IPS-11a (cell line): Measurements from ENCODE around the gene CZIB.
"Not testable (repeated sequence)": the region's sequence is repeated elsewhere in the genome, so short reads cannot be mapped to it uniquely, and the experiment has no call there.

Experiments
- H3K4me3 ChIP-seq: one replicate; pipeline ENCODE4 v1.5.1; 2013; ENCODE audit warnings: low read depth, low read length, control low read depth

CZIB gene

DNA sequence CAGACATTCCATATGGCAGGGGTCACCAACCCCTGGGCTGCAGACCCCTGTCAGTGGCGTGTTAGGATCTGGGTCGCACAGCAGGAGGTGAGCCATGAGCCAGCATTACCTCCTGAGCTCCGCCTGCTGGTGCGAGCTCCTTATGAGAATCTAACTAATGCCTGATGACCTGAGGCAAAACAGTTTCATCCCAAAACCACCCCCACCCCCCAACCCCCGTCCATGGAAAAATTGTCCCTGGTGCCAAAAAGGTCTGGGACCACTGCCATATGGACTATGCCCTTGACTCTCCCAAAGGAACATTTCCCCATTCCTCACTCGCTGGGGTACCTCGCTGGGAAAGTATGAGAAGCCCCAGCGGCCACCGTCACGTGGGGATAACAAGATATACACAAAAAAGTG lies 30.2 kb downstream of the CZIB start:
- no peak overlapping the region for H3K4me3 ChIP-seq

DNA sequence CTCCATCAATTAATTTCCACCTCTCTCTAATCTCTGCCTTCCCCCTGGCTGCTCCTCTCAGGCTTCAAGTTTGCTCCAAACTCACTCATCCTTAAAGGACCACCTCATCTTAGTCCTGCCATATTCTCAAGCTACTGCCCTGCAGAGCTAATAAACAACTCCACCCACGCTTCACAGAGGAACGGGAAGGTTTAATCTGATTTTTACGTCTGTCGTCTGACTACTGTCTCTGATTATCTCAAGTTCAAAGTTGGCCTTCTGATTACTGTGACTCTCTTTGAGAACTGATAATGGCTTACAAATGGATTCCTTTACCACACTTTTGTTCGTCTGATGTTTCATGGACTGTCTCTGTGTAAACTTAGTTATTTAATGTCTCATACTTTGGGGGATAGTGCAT lies 31.4 kb downstream of the CZIB start:
- H3K4me3 ChIP-seq = no peak overlapping the region

DNA sequence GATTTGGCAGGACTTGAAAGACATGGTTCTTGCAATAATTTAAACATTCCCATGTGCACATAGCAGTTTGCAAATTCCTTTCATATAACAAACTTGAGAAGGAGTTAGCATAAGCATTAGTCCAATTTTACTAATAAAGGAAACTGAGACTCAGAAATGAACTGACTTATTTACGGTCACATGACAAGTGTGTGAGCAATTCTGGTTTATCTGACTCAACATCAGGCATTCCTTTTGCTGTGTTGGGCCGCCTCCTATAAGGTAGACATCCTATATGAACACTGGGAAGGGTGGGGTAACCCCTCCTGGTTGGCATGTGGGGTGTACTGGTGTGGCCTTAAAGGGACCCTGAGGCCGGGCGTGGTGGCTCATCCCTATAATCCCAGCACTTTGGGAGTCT lies 32.3 kb downstream of the CZIB start:
- no peak overlapping the region for H3K4me3 ChIP-seq

DNA sequence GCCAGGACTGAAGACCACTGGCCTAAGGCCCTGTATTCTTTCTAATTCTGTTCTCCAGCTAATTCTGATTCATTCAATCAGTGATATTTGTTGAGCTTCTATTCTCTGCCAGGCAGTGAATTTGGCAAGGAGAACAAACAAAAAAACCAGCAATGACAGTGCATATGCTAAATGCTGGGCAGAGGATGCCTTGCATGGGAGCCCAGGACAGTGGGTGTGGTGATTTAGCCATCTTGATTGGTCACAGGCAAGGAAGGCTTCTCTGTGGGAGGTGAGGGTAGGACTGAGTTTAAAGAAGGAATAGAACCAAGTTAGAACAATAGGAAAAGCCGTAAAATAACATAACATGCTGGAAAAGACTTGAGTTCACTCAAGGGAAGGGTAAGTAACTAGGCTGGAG lies 33.0 kb downstream of the CZIB start:
- no peak overlapping the region for H3K4me3 ChIP-seq

DNA sequence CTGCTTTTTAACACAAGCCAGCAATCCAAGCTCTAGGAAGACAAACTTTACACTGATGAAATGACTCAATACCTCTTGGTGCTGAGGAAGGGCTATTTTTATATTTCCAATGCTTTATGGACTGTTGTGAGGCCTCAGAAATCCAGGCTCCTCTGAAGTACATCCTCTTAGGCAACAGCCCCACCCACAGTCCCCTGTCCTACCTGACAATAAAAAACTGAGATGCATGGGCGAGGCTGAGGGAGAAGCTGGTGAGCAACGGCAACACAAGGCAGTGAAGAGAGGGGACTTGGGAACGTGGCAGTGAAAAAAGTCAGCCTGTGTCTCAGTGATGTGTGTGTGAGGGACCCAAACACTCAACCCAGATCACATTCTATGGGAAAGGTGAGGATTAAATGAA lies 33.9 kb downstream of the CZIB start:
- H3K4me3 ChIP-seq = no peak overlapping the region

DNA sequence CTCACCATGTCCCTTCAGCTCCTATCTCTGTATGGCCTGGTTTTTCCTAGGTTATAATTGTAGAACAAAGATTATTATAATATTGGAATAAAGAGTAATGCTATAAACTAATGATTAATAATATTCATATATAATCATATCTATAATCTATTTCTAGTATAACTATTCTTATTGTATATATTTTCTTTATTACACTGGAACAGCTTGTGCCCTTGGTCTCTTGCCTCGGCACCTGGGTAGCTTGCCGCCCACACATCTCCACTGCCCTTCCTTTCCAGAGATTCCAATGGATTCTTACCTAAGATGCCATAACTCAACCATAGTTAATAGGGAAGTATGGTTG lies 34.5 kb downstream of the CZIB start:
- H3K4me3 ChIP-seq = not testable (repeated sequence)

DNA sequence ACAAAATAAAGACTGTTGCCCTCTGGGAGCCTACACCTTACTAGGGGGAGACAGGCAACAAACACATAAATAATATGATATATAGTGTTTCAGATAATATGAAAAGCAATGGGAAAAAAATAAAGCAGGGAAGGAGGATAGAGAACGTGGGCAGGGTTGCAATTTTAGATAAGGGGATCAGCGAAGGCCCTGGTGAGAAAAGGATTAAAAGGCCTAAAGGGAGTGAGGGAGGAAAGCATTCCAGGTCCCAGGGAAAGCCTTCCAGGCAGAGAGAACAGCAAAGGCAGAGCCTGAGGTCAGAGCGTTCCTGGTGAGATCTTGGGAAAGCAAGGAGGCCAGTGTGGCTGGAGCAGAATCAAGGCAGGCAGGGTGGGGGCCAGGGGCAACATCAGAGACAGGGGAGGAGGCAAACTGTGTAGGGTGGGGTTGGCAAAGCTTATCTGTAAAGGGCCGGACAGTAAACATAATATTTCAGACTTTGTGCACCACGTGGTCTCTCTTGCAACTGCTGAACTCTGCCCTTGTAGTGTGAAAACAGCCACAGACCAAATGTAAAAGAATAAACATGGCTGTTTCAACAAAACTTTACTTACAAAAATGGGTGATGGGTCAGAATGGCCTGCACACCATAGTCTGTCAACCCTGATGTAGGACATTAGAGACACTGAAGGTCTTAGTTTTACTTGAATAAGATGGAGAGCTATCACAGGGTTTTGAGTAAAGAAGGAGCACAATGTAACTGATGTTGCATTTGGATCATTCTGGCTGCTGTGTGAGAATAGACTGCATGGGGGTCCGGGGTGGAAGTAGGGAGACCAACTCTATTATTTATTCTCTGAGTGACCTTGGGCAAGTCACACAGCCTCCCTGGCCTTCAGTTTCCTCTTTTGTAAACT lies 37.1 kb downstream of the CZIB start:
- no peak overlapping the region for H3K4me3 ChIP-seq

DNA sequence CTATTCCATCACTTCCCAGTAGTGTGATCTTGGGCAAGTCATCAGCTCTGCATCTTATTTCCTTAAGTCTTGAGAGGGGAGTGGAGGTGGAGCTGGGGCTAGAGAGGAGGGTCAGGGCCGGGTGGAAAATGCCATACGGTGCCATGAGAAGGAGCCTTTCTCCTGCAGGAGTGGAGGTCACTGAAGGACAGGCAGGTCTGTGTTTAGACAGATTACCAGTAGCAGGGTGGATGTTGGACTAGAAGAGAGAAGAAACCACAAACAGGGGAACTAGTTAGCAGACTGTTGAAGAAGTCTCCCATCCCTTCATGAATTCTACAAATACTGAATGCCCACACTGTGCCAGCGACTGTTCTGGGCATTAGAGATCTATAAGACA lies 37.7 kb downstream of the CZIB start:
- H3K4me3 ChIP-seq = no peak overlapping the region

DNA sequence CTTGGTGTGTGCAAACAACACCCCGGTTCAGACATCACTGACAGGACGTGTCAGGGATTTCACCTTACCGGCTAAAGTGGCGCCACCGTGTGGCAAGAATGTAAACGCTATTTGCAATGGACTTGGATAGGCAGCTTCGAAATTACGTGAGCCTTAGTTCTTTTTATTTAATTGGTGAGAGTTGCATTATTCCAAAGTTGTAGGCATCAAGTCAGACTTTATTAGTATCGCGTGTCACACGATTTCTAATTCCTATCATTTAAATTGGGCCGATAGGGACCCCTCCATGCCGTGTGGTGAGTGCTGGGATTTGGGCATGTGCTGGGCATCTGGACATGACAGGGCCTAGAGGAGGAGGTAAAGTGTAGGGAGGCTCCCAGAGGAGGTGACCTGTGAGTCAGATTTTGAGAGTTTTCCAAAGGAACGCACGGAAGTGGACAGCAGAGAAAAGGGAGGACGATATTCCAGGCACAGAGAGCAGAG lies 38.3 kb downstream of the CZIB start:
- H3K4me3 ChIP-seq = no peak overlapping the region

DNA sequence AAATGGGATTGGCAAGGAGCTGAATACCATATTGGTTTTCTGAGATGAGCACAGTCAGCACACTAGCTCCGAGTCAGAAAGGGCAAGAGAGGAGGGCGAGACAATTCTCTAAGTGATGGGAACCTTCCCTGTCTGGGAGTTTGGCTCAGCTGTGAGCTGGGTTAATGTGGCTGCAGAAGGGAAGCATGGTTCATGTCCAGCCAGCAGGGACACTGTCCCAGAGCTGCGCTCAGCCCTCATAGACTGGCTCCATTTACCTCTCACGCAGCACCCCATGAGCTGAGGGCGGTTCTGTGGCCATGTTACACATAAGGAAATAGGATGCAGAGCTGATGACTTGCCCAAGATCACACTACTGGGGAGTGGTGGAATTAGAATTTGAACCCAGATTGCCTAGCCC lies 39.5 kb downstream of the CZIB start:
- H3K4me3 ChIP-seq = no peak overlapping the region

DNA sequence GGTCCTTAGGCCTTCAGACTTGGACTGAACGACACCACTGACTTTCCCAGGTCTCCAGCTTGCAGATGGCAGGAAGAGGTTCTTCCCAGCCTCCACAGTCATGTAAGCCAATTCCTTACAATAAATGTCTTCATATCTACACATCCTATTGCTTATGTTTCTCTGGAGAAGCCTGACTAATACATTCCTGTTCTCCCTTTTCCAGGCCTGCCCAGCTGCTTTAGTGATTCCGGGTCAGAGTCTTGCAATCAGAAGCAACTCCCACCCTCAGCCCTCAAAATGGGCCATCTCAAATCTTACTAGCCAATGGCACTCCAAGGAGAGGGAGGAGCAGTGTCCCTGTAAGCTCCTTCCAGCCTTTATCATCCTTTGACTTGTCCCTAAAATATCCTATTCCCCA lies 40.2 kb downstream of the CZIB start:
- no peak overlapping the region for H3K4me3 ChIP-seq

DNA sequence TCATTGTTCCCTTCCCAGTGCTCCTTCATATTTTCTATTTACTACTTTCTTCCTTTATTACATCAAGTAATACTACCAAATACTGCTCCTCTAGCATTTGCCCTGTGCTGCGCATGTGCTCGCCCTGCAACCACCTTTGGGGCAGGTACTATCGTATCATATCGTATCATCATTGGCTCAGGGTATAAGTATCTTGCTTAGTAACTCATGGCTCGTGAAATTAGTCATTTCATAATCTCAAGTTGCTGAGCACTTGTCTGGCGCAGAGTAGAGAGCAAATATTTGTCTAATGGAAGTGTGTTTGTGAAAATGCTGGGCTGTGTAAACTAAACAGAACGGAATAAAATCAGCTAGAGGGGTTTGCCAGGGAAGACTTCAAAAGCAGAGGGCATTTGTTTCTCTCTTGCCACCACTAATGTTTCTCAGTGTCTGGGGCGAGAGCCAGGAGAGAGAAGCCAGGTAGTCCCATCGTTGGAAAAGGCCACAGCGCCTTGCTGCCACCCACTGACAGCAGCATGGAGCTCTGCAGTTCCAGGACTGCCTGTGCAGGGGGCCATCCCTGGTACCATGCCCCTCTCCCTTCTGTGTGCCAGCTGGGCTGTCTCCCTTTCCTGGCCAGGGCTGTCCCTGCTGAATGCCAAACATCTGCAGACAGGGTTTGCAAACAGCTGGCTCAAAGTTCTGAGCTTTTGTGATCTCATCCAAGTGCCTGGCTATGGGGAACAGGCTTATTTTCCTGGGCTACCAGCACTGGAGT lies 43.8 kb downstream of the CZIB start:
- H3K4me3 ChIP-seq = no peak overlapping the region

DNA sequence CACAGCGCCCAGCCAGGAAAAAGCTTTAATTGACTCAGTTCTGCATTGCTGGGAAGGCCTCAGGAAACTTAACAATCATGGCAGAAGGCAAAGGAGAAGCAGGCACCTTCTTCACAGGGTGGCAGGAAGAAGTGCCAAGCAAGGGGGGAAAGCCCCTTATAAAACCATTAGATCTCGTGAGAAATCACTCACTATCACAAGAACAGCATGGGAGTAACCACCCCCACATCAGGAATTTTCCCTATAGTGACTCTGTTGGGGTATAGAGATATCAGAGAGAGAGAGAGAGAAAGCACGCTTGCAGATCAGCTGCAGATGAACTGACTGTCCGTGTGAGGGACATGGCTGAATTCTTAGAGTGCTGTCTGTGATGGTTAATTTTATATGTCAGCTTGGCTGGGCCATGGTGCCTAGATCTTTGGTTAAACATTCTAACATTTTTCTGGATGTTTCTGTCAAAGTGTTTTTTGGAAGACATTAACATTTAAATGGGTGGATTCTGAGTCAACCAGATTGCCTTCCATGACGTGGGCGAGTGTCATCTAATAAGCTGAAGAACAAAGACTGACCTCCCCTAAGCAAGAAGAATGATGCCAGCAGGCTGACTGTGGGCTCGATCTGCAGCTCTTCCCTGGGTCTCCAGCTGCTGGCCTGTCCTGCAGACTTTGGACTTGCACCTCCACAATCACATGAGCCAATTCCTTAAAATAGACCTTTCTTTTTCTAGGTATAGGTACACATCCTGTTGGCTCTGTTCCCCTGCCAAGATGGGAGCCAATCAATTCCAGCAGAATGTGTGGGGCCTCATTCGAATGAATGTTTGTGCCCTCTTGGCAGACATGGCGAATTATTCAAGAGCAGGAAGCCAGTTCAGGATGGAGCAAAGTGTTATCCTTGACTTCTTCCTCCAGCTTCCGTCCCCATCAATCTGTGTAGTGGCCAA lies 45.2 kb downstream of the CZIB start:
- no peak overlapping the region for H3K4me3 ChIP-seq

DNA sequence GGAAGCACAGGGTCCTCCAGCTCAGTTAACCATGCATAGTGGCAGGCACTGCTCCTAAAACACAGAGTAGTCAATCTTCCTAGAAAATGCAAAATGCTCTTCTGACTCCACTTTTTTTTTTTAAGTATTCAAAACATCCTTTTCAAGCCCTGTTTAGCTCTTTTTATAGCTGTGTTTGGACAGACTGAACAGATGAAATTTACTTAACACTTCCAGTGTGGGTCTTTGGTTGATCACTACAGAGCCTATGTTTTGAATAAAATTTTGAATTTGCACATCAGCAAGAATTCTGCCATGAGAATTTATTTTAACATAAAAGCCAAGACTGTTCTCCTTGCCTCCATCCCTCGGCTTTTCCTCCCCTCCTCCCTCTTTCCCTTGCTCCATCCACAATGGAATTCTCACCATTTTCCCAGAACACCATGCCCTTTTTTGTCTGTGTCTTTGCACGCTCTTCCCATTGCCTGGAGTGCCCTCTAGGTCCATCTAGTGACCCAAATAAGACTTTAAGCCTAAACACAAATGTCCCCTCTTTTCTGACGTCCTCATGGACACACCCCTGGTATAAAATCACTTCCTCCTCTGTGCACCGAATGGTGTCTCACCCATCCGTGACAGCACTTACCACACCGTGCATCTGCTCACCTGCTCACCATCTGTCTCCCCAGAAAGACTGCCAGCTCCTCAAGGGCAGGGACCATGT lies 47.9 kb downstream of the CZIB start:
- no peak overlapping the region for H3K4me3 ChIP-seq

DNA sequence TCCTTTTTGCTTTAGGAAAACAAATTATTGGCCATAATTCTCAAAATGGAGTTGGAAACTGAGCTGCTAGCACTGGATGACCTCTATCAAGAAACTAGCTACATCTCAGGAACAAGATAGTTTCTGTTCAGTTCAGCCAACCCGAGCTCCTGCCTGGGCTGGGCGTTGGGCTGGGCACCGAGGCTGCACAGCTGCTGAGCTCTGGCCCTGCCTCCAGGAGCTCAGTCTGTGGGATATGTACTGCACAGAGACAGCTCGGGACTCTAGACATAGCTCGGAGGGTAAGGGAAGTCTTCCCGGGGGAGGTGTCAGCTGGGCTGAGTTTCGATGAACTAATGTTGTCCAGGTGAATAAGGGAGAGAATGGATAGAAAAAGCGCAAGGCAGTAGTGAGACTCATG lies 53.5 kb downstream of the CZIB start:
- no peak overlapping the region for H3K4me3 ChIP-seq

DNA sequence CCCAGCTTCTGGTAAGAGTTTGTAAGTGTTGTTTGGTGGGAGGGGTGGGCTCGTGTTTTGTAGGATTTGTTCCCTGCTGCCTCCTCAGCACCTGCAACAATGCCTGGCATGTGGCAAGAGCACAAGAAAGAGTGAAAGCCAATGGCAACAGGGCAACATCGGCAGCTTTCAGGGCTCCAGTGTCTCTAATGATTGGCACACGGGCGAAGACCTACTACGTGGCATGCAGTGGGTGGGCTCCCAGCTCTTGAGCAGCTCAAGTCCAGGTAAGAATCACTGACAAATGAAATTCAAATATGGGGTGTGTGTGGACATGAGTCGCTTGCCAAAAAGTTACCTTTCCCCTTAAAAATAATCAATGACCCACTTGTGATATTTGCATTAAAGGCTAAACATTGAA lies 54.1 kb downstream of the CZIB start:
- no peak overlapping the region for H3K4me3 ChIP-seq

DNA sequence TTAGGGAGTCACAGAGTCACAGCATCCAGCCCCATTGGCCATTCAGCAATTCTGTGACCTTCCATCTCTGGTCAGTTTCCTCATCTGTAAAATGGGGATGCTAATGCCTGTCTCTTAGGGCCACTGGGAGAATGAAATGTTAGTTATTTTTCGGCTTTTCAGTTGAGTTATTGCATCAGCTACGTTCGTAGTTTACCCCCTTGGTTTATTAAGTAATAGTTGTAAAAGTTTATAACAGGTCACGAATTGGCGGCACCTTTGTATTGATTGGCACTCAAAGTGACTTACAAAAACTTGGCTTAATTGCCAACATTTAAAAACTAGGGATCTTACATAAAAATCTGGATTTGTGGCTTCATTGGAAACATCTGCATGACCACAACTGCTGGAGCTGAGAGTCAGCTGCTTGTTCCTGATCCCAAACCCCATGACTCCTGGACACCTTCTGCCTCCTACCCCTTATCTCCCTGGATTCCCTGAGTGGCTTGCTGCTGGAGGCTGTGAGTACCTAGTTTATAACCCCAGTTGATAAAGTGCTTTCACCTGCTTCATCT lies 54.9 kb downstream of the CZIB start:
- no peak overlapping the region for H3K4me3 ChIP-seq
